HG03457 (cell line): ENCODE measurements around the gene P3R3URF.

Experiments
- ATAC-seq: cut with Tn5 transposase; IDR thresholded peaks from one replicate; pipeline ENCODE4 v1.9.1; 2021; ENCODE audit warnings: moderate number of reproducible peaks; ENCODE audit not compliant: unreplicated experiment

The P3R3URF gene

DNA sequence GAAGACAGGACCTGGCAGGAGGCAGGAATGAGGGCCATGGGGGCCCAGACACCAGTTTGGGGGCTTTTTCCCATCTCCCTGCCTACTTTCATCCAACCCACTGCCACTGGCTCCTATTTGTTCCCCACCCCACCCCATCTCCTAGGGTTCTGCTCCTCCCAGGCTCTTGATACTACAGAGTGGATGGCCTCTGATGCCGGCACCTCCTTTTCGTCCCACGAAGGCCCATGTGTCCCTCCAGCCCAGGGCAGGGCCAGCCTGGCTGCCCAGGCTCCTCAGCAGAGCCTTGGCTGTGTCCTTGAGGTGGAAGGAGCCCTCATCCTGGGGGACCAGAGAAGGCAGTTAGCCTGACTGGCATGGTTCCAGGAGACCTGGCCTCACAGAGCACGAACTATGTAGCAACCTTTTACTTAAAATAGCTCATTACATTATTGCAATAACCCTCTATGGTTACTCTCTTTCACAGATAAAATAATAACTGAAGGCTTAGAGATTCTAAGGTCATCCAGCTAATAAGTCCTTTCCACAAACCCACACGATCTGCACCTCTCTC is 18.4 kb upstream of the P3R3URF start:
- no peak for ATAC-seq

DNA sequence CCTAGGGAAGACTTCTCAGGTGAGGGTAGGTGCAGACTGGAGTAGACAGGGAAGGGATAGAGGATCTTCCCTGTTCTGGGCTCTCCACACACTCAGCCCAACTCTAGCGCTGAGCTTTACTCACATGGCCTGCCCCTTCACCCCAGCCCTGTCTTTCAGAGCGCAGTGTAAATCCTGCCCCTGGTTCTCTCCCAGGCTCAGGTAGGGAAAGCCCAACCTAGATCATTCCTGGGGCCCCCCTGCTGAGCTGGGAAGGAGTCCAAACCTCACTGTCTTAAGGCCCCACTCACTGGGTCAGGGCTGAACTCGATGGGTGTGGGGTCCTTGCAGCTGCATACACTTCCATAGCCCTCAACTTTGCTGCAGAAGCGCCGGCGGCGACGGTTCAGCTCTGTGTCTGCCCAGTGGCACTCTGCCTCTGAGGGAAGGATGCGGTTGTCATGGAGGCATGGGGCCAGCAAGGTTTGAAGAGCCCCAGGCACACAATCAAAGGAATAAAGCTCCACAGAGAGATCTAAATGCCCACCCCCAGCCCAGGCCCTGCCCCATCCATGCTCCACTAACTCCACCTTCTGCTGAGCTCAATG is 17.8 kb upstream of the P3R3URF start:
- ATAC-seq = no peak

DNA sequence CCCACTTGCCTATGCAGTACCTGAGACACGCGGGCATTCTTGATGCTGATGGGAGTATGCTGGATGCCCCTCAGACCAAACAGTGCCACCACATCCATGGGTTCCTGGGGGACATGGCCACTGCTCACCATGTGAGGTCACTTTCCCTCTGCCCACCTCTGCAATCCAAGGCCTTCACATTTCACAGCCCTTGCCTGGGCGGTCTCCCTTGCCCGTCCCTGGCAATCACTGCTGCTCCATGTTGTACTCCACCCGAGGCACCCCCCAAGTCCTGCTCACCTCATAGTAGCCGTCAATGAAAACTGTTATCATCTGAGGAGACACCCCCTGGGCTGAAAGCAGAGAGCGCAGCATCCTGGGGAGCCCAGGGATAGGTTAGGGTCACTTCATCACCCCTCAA is 17.0 kb upstream of the P3R3URF start:
- no peak for ATAC-seq

DNA sequence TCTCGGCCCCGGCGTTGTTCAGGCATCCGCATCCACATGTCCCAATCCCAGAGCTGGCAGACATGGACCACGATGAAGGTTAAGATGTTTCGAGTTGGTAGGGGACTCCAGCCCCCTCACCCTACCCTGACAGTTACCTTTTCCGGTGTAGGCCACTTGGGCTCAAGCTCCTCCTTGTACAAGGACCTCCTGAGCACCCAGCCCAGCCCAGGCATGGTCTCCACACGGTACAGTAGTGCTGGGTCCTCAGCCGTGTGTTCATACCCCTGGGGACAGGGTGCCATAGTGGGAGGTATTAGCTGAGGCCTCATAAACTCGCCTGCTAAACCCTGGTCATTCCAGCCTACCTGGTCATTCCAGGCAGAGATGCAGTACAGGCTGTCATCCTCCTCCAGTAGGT is 15.9 kb upstream of the P3R3URF start:
- no peak for ATAC-seq

DNA sequence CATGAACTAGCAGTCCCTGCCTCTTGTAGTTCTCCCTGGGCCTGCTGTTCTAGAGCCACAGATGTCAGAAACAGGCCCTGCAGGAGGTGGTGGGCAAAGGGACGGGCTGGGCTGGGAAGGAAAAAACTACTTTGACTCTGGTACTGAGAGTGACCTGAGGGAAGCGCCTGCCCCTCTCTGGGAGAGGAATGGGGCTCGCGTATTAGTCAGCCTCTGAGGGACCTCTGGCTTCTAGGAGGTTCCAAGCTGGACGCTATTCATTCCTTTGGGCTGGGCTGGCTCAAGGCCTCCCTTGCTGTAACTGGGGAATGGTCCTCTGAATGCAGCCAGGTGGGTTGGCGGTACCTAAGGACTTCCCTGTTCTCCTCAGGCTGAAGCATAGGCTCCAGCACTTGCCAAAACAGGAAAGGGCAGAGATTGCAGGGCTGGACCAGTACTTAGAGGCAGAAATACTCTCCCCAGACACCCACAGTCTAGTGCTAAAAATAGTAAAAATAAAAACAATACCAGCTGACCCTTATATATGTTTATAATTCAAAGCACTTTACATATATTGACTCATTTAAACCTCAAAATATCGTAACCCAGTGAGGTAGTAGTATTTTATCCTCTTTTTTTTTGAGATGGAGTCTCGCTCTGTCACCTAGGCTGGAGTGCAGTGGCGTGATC is 14.9 kb upstream of the P3R3URF start:
- ATAC-seq = no peak

DNA sequence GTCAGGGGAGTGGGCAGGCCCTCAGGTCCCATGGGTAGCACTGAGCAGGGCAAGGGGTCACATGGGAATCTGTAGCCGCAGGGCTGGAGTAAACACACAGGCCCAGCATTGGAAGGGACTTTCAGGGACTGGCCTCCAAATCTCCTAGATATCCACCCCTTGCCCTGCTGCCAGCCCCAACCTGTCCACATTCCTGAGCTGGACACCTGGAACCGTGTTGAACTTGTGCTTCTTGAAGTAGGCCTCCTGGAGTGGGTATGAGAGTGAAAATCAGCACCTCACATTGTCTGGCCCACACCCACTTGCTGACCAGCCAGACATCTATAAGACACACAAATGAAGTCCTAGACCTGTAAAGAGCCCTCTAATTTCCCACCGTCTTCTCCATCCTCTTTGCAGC is 14.3 kb upstream of the P3R3URF start:
- ATAC-seq = no peak

DNA sequence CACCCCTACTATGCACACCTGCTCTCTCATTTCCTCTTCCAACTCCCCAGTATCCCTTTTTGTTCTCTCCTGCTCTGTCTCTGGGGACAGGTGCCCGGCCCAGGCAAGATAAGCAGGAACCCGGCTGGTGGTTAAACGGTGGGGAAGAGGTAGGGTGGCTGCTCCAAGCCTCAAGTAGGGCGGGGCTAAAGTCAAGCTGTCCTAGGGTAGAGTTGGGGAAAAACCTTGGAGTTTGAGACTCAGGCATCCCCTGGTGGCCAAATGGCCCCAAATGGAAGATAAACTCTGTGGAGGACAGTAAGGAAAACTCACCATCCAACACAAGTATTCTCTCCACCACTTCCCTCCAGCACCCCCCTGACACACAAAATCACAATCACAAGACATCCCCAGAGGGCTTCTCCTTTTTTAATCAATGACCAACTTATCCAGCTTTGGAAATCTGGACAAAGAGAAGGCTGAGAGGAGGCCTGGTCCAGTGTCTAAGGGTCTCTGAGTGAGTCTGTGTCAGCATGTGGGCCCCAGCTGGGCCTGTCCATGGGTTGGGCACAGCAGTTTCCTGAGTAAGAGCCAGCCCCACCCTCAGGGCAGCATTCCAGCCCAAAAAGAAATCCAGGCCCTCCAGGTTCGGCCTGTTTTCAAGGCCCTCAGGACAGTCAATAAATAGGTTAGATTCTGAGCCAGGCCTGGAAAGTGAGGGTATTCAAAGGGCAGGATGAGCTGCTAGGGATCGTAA is 12.2 kb upstream of the P3R3URF start:
- ATAC-seq = no peak

DNA sequence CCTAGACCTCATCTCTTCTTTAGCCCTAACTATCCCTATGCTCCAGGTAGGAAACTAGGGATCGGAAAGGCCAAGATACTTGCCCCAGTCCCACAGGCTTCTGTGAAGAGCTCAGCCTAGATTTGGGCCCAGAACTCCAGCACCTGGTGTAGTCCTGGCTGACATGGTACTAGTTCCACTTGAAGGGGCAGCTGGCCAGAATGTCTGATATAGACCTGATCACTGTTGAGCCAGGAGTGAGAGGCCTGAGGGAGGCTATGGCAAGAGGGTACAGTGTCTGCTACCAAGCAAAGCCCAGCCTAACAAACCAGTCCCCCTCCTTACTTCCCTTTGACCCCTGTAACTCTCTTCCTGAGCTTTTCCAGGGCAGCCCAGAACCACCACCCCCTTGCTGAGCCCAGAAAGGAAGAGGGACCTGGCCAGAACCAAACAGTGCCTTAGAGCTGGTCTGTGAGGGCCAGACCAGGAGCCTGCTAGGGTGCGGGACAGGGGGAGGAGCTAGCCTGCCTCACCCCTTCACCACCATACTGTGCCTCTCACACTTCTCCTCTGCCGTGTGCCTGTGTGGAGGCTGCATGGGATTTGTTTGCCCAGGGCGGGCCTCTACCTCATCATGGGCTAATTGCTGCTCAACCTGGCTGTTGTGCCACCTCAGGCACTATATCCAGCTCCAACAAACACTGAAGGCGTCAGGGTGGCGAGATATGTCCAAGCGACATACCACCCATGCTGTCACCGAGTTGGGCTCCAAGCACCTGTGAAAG is 11.0 kb upstream of the P3R3URF start:
- no peak for ATAC-seq

DNA sequence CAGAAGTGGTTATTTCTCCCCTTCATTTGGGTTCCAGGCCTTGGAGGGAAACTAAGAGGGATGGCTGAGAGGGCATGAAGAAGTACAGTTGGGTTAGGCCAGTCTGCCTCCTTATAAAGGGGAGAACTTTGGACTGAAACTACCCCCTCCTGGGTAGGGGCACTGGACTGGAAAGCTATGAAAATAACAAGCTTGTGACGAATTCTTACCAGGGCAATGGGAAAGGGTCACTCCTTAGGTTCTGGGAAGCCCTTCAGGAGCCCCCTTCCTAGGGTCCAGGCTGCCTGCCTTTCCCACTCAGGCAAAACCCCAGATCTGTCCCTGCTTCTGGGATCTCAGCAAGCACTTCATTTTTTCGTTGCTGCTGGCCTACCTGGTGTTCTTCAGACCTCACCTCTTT is 9.8 kb upstream of the P3R3URF start:
- ATAC-seq = no peak

DNA sequence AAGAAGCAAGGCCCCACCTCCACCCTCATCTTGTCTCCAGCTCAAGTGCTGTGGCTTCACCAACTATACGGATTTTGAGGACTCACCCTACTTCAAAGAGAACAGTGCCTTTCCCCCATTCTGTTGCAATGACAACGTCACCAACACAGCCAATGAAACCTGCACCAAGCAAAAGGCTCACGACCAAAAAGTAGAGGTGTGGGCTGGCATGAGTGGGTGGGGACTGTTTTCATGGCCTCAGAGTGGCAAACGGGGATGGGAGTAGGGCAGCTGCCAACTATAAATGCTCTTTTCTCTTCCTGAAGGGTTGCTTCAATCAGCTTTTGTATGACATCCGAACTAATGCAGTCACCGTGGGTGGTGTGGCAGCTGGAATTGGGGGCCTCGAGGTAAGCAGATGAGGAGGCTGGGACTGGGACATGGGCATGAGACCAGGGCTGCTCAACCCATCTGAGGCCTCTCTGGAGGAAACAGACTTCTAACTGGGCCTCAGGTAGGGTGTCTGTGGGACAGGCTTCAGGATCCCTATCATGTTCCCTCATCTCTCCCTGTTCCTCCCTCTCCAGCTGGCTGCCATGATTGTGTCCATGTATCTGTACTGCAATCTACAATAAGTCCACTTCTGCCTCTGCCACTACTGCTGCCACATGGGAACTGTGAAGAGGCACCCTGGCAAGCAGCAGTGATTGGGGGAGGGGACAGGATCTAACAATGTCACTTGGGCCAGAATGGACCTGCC is 8.8 kb upstream of the P3R3URF start:
- no peak for ATAC-seq

DNA sequence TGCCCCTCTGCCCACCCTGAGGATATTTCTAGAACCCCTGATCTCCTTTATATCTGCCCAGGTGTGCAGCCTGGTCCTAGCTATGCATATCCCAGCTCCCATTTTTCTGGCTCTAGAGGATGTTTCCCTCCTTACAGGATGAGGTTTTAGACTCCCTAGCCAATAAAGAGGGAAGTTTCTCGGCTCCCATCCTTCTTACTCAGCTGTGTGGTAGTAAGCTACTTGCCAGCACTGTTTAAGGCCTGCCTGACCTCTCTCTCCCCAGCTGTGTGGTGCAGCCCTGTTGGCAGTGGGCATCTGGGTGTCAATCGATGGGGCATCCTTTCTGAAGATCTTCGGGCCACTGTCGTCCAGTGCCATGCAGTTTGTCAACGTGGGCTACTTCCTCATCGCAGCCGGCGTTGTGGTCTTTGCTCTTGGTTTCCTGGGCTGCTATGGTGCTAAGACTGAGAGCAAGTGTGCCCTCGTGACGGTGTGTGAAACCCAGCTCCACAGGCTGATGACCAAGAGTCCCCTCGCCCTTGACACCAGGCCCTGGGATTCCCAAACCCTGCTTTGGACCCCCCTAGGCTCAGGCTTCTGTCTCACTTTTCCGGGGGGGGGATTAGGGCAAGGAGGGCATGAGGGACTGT is 7.8 kb upstream of the P3R3URF start:
- no peak for ATAC-seq

DNA sequence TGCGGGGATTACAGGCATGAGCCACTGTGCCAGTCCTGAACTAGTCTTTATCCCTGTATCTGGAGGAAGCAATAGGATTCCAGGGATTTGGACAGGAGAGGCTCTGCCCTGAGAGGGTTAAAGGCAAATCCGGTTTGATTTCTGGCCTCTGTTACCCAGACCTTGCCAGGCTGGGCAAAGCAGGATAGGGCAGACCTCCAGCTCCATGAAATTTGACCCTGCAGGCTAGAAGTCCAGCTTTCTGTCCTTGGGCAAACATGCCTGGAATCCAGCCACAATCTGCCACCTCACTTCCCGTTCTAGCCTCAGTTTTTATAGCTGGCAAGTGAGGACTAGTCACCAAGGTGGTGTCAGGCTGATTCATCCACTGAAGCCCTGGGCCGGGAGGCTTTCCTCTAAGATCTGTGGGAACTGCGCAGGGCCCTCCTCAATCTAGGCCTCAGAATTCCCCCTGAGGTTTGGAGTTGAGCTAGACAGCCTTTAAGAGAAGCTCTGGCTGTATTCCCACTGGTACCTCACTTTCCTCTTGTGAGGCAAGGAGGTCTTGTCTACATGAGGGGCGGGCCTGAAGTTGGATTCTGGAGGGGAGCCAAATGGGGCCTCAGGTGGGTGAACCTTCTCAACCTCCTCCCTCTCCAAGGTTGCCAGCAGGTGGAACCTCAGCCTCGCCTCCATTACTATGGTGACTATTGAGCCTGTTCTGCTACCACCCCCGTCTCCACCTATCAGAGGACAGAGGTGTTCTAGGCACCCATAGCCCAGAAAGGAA is 7.0 kb upstream of the P3R3URF start:
- no peak for ATAC-seq

DNA sequence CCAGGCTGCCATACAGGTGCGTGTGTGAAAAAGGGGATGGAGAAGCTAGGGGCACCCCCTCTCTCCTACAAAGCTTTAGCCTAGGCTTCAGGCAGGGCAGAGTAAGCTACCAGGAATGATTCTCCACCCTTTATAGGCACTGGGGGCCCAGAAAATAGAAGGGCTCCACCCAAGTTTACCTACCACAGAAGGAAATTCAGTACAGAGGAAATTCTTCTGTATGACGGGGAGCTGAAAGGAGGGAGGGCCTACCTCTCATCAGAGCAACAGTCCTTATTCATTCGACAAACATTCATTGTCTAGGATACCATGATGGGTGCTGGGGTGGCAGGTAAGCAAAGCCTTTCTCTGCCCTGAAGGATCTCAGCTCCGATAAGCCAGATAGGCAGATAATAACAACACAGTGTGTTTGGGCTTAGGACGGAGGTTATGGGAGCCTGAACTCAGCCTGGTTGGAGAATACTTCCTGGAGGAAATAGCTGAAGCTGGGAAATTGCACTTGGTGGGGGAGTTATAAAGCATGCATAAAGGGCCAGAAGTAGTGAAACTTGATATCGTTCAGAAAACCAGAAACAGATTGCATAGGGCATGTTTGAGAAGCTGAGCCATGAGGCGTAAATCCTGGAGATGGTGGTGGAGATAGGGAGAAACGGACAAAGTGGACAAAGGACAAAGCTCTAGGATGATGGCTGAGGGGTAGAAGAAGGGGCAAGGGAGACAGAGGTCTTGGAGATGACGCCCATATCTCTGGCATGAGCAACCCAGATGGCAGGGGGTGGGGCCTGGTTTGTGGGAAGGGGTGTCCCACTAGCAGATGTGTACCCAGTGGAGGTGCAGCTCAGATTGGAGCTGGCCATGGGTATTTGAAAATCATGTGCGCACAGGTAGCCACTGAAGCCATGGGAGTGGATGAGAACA is 5.3 kb upstream of the P3R3URF start:
- no peak for ATAC-seq

DNA sequence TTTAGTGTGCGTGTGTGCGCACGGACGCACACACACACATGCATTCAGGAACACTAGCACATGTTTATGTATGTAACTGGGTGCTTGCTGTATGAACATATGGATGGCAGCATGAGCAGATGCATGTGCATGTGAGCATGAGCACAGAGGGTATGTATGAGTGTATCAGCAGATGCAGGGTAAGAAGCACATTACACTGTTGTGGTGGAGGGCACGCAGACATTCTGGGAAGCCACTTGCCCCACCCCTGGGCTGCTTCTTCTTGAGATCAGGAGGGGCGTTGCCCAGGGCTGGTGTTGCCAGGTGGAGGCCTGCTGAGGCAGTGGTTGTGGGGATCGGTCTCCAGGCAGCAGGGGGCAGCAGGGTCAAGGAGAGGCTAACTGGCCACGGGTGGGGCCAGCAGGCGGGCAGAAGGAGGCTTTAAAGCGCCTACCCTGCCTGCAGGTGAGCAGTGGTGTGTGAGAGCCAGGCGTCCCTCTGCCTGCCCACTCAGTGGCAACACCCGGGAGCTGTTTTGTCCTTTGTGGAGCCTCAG is 3.9 kb upstream of the P3R3URF start:
- no peak for ATAC-seq

DNA sequence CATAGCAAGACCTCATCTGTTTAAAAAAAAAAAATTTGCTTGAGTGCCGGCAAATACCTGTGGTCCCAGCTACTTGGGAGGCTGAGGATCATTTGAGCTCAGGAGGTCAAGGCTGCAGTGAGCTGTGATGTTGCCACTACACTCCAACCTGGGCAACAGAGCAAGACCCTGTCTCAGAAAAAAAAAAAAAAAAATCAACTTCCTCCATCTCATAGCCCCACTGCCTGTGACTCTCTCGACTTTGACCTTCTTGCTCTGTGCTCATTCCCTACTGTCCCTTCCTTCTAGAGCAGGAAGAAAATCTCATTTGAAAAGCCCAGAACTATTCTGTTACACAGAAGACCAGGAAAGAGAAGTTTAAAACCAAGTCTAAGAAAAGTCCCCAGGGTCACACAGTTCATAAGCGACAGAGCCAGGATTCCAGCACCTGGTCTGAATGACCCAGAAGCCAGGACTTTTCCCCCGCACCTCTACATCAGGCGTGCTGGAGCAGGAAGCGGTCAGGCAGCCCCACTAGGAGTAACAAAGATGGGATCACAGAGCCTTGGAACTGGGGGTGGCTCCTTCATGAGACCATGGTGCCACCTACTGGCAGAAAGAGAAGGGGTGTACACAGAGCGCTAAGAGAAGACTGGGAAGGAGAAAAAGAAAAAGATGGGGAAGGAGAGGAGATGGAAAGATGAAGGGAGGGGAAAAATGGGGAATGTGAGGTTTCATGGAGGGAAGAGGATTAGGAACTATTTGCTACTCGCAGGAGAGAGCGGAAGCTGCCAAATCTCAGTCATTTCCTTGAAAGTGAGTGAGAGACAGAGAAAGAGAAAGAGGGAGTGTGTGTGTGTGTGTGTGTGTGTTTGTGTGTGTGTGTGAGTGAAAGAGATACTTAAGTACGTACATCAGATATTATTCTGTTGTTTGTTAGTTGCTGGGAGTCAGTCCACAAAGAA is 3.1 kb upstream of the P3R3URF start:
- ATAC-seq = no peak

DNA sequence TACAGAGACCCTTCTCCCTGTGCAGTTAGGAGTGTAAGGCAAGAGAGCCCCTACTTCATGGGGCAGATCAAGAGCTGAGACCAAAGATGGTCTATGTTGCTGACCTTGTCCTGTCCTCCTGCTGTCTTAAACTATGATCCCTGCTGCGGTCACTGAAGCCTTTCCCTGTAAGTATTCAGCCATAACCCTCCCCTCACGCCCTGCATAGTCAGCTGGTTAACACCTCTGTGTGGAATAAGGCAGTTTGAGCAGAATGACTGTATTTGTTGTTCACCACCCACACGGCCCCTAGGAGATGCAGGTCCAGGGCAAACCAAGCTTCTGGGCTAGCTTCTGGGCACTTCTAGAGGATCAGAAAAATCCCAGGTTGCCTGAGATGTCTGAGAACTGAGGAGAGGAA is 1.0 kb downstream of the P3R3URF start:
- ATAC-seq = no peak
